ENCODE measurements around the gene RBM43. TPM values are rescaled to one million over a fixed set of nuclear protein-coding genes. Genes with fewer than 3 reads are reported as not detected.
"Not testable (repeated sequence)": the region's sequence is repeated elsewhere in the genome, so short reads cannot be mapped to it uniquely, and the experiment has no call there.

The RBM43 gene
- 2.5 TPM for polyA plus RNA-seq (2013, experiment 1 of 2)
- 3.6 TPM for polyA plus RNA-seq (2013, experiment 2 of 2)

DNA sequence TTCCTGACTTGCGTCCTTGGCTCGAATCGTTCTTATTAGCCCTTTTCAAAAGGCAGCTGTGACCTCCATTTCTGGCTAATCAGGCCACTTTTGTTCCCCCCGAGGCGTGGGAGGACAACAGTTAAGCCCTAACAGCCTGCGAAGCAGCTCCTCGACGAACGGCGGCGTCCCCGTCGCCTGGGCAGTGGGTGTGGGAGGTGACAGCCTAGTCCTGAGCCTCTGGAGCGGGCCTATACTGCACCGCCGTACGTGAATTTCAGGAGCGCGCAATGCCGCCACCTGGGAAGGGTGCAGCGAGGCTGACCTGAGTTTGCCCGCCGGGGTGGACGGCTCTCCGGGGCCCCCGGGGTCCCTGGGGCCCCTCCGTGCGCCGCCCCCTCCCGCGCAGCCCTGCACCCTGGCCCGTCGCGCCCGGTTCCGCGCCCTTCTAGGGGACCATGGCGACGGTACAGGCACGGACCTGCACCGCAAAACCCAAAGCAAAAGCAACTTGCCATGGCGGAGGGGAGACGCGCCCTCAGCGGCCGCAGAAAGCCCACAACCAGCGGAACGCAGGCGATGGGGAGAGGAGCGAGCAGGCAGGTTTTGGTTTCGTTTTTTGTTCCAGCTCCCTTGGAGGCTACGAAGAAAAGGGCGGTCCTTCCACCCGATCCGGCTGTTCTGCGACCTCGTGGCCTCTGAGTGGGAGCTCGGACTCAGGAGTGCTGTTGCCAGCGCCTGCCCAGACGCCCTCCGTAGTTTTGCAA is at the start of gene RBM43:
RBM43 (minus strand) TSS at position 633 of the 746 bp plus-strand sequence; CDS start at position 497, 136 bp downstream.
- Histone ChIP-seq H3K36me3 (ENCODE audit: control insufficient read depth, insufficient read depth, low read length) (no peaks in the 10 kb centered on the region), H3K4me3 (ENCODE audit: extremely low read depth, insufficient read depth, low read length, poor library complexity, severe bottlenecking) (peak within 1 kb of the TSS; percentile 59), H3K9me3 (ENCODE audit: control insufficient read depth, low read length) (no peaks in the 10 kb centered on the region), H3K4me1 (ENCODE audit: control insufficient read depth, insufficient read depth, low read length, poor library complexity, severe bottlenecking) (no peaks in the 10 kb centered on the region), H3K27ac (ENCODE audit: low read depth, low read length, severe bottlenecking) (peak within 1 kb of the TSS; percentile 59)
- 15 to 17% methylated on average over 50 to 61 of the region's 61 CpGs for WGBS, 2 experiments (ENCODE audit: insufficient coverage in 2 of 2)

DNA sequence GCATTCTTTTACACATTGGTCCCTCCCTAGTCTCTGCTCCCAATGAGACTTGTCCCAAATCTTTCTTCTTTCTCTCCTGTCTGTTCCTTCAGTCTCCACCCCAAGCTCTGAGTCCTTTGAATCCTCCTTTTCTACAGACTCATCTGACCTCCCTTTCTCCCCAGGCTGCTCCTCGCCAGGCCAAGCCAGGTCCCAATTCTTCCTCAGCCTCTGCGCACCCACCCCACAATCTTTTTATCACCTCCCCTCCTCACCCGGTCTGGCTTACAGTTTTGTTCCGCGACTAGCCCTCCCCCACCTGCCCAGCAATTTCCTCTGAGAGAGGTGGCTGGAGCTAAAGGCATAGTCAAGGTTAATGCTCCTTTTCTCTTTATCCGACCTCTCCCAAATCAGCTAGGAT is 48.6 kb upstream of the RBM43 start:
- H3K36me3 ChIP-seq (ENCODE audit: control insufficient read depth, insufficient read depth, low read length); H3K4me3 ChIP-seq (ENCODE audit: extremely low read depth, insufficient read depth, low read length, poor library complexity, severe bottlenecking); H3K4me1 ChIP-seq (ENCODE audit: control insufficient read depth, insufficient read depth, low read length, poor library complexity, severe bottlenecking); H3K9me3 ChIP-seq (ENCODE audit: control insufficient read depth, low read length); H3K27ac ChIP-seq (ENCODE audit: low read depth, low read length, severe bottlenecking): not testable (repeated sequence)
- WGBS, 2 experiments (ENCODE audit: insufficient coverage in 2 of 2): 100% methylated on average over 1 to 4 of the region's 6 CpGs

DNA sequence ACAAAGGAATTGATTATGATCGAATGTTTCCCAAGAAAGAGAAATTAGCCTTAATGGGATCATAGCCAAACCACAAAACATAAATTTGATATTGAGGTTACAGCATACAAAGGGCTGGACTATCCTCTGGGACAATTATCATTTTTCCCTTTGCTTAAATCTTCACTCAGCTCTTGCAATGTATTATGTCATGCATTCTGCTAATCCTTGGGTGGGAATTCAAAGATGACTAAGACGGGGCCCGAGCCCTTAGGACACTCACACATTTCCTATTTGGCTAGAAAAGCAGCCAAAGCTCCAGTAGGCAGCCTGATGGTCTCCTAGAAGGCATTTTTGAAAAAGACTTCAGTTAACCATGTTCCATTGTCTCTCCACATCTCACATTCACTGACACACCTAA is 45.0 kb upstream of the RBM43 start:
- no peaks in the 10 kb centered on the region for H3K36me3 ChIP-seq (ENCODE audit: control insufficient read depth, insufficient read depth, low read length)
- 67 to 89% methylated on average over 2 of the region's 3 CpGs for WGBS, 2 experiments (ENCODE audit: insufficient coverage in 2 of 2)
- no peak overlapping the region for H3K4me3 ChIP-seq (ENCODE audit: extremely low read depth, insufficient read depth, low read length, poor library complexity, severe bottlenecking)
- H3K27ac ChIP-seq (ENCODE audit: low read depth, low read length, severe bottlenecking): no peak overlapping the region
- peaks cover 6% of the 10 kb centered on the region for H3K4me1 ChIP-seq (ENCODE audit: control insufficient read depth, insufficient read depth, low read length, poor library complexity, severe bottlenecking)
- H3K9me3 ChIP-seq (ENCODE audit: control insufficient read depth, low read length): peaks cover 5% of the 10 kb centered on the region

DNA sequence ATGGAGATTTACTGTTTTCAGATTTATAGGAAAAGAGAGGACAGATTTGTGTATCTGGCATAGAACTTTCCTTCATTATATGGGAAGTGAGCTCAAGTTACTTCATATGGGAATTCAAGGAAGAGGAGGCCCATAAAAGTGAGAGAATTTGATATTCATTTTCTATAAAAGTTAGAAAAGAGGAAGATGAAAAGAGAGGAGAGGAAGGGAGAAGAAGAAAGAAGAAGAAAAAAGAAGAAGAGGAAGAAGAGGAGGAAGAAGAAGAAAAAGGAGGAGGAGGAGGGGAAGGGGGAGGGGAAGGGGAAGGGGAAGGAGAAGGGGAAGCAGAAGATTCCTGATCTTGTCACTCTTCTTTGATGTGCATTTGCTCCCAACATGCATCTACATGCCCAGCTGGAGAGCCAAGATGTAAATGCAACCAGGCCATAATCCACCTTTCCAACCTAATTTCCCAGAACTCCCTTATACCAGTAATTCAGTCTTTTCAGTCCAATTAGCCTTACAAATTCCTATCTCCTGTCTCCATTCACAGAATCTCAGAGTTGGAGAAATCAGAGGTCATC is 43.5 kb upstream of the RBM43 start:
- Histone ChIP-seq H3K4me1 (ENCODE audit: control insufficient read depth, insufficient read depth, low read length, poor library complexity, severe bottlenecking) (peaks cover 6% of the 10 kb centered on the region), H3K9me3 (ENCODE audit: control insufficient read depth, low read length) (peaks cover 5% of the 10 kb centered on the region), H3K4me3 (ENCODE audit: extremely low read depth, insufficient read depth, low read length, poor library complexity, severe bottlenecking) (no peak overlapping the region), H3K27ac (ENCODE audit: low read depth, low read length, severe bottlenecking) (no peak overlapping the region), H3K36me3 (ENCODE audit: control insufficient read depth, insufficient read depth, low read length) (no peaks in the 10 kb centered on the region)

DNA sequence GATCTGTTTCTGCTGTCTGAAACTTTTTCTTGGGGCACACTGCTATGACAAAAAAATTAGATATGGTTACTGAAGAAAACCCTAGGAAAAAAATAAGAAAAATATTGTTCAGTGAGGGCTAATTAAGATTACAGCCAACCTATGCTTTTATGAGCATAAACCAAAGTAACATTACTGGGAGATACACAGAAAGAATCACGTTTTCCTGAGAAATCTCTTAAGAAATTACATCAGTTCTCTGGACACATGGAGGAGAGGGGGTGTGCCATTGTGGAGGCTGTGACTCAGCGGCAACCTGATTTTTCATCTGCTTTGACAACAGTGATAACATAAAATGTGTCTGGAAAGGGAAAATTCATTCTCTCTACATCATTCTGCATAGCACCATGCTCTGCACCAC is 41.2 kb upstream of the RBM43 start:
- WGBS, 2 experiments (ENCODE audit: insufficient coverage in 2 of 2): no CpG with 5 or more reads among the region's 2 CpGs

DNA sequence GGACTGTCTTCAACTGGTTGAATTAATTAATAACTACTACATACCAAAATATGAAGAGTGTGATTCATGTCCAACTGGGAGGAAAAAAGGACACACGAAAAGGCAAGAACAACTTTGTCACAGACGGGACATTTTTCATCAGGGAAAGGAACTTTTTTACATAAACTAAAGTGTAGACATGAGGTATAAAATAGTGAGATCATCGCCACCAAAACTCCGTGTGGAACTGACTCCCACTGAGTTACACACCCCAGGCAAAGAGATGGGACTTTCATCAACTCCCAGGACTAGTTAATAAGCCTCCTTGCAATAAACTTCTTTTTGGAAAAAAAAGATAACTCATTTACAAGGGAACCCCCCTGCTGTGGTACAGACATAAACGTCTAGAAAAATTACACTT is 40.7 kb upstream of the RBM43 start:
- no peak overlapping the region for H3K4me3 ChIP-seq (ENCODE audit: extremely low read depth, insufficient read depth, low read length, poor library complexity, severe bottlenecking)
- H3K36me3 ChIP-seq (ENCODE audit: control insufficient read depth, insufficient read depth, low read length): no peaks in the 10 kb centered on the region
- H3K9me3 ChIP-seq (ENCODE audit: control insufficient read depth, low read length): no peaks in the 10 kb centered on the region
- H3K27ac ChIP-seq (ENCODE audit: low read depth, low read length, severe bottlenecking): no peak overlapping the region
- WGBS, 2 experiments (ENCODE audit: insufficient coverage in 2 of 2): 80% methylated on average over 1 of the region's 5 CpGs; no CpG with 5 or more reads in 1 of the 2 experiments
- peaks cover 6% of the 10 kb centered on the region for H3K4me1 ChIP-seq (ENCODE audit: control insufficient read depth, insufficient read depth, low read length, poor library complexity, severe bottlenecking)

More for the DNA sequence above, 41.2 kb upstream of the RBM43 start:
- Histone ChIP-seq H3K36me3 (ENCODE audit: control insufficient read depth, insufficient read depth, low read length) (no peaks in the 10 kb centered on the region), H3K27ac (ENCODE audit: low read depth, low read length, severe bottlenecking) (peak overlapping the region; percentile 10), H3K4me1 (ENCODE audit: control insufficient read depth, insufficient read depth, low read length, poor library complexity, severe bottlenecking) (peaks cover 6% of the 10 kb centered on the region), H3K9me3 (ENCODE audit: control insufficient read depth, low read length) (no peaks in the 10 kb centered on the region), H3K4me3 (ENCODE audit: extremely low read depth, insufficient read depth, low read length, poor library complexity, severe bottlenecking) (no peak overlapping the region)

DNA sequence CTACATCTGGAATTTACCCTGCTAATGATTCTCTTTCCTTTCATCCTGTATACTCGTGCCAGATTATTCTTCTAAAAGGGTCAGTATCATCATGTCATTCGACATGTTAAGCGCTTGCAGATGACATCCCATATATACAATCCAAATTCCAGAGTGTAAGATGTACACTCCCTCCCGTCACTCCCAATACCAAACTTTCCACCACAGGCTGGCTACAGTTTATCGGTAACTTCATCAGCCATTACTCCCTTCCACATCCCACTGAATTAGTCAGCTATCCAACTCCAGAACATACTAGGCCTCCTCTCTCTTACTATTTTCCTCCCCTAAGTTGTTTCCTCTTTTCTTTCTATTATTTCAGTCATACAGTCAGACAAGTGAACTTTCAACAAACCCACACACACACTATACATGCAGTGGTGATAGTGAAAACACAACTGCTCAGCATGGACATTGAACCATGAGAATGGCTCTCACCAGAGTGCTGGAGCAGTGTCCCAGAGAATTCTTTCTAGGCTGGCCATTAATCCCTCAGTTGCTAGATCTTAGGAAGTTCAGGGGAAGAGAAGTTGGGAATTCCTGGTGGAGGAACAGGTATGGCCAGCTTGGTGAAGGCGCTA is 38.4 kb upstream of the RBM43 start:
- WGBS, 2 experiments (ENCODE audit: insufficient coverage in 2 of 2): 93 to 96% methylated on average over 5 of the region's 6 CpGs
- peaks cover 6% of the 10 kb centered on the region for H3K4me1 ChIP-seq (ENCODE audit: control insufficient read depth, insufficient read depth, low read length, poor library complexity, severe bottlenecking)
- H3K36me3 ChIP-seq (ENCODE audit: control insufficient read depth, insufficient read depth, low read length): no peaks in the 10 kb centered on the region
- no peaks in the 10 kb centered on the region for H3K9me3 ChIP-seq (ENCODE audit: control insufficient read depth, low read length)
- no peak overlapping the region for H3K4me3 ChIP-seq (ENCODE audit: extremely low read depth, insufficient read depth, low read length, poor library complexity, severe bottlenecking)
- H3K27ac ChIP-seq (ENCODE audit: low read depth, low read length, severe bottlenecking): no peak overlapping the region

DNA sequence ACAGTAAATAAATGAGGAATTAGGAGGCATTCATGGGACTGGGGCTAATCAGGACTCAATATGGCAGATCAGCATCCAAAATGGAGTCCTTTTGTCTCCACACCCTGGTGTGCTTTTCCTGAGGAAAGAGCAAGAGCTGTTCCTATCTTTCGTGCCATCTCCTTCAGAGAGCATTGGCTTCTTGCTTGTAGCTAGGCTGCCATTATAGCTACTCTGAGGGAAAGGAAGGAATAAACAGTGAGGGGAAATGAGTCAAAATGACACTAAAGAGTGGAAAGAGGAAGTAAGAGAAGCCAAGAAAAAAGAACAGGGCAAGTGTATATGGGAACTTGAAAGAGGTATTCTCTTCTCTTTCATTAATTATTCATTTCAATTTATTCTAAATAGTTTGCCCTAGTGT is 36.2 kb upstream of the RBM43 start:
- H3K4me3 ChIP-seq (ENCODE audit: extremely low read depth, insufficient read depth, low read length, poor library complexity, severe bottlenecking): no peak overlapping the region
- no CpG with 5 or more reads among the region's 1 CpG for WGBS, 2 experiments (ENCODE audit: insufficient coverage in 2 of 2)
- peaks cover 3% of the 10 kb centered on the region for H3K4me1 ChIP-seq (ENCODE audit: control insufficient read depth, insufficient read depth, low read length, poor library complexity, severe bottlenecking)
- no peaks in the 10 kb centered on the region for H3K36me3 ChIP-seq (ENCODE audit: control insufficient read depth, insufficient read depth, low read length)
- H3K27ac ChIP-seq (ENCODE audit: low read depth, low read length, severe bottlenecking): peak overlapping the region; percentile 13
- no peaks in the 10 kb centered on the region for H3K9me3 ChIP-seq (ENCODE audit: control insufficient read depth, low read length)

DNA sequence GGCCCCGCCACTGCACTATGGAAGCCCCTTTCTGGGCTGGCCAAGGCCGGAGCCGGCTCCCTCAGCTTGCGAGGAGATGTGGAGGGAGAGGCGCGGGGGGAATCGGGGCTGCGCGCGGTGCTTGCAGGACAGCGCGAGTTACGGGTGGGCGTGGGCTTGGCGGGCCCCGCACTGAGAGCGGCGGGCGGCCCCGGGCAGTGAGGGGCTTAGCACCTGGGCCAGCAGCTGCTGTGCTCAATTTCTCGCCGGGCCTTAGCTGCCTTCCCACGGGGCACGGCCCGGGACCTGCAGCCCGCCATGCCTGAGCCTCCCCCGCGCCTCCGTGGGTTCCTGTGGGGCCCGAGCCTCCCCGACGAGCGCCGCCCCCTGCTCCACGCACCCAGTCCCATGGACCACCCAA is 34.3 kb upstream of the RBM43 start:
- not testable (repeated sequence) for H3K4me3 ChIP-seq (ENCODE audit: extremely low read depth, insufficient read depth, low read length, poor library complexity, severe bottlenecking); H3K9me3 ChIP-seq (ENCODE audit: control insufficient read depth, low read length)
- 95 to 96% methylated on average over 18 to 33 of the region's 35 CpGs for WGBS, 2 experiments (ENCODE audit: insufficient coverage in 2 of 2)

DNA sequence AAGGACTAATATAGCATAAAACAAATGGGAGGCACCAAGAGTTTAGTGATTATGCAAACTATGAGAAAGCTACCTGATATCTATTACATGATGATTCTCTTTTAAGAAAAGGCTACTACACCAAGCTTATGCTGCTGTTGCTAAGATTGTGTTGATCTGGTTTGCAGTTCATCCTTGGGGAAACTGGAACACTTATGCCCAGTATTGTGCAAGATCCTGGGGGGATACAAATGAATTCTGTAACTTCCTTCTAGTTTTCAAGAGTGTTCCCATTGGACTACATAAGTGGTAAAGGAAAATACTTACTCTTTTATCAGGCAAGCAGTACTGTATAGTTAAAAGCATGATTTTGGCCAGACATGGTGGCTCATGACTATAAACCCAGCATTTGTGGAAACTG is 30.9 kb upstream of the RBM43 start:
- Histone ChIP-seq H3K36me3 (ENCODE audit: control insufficient read depth, insufficient read depth, low read length) (no peaks in the 10 kb centered on the region), H3K4me3 (ENCODE audit: extremely low read depth, insufficient read depth, low read length, poor library complexity, severe bottlenecking) (no peak overlapping the region), H3K4me1 (ENCODE audit: control insufficient read depth, insufficient read depth, low read length, poor library complexity, severe bottlenecking) (no peaks in the 10 kb centered on the region), H3K9me3 (ENCODE audit: control insufficient read depth, low read length) (no peaks in the 10 kb centered on the region), H3K27ac (ENCODE audit: low read depth, low read length, severe bottlenecking) (no peak overlapping the region)

More for the DNA sequence above, 34.3 kb upstream of the RBM43 start:
- H3K4me1 ChIP-seq (ENCODE audit: control insufficient read depth, insufficient read depth, low read length, poor library complexity, severe bottlenecking); H3K36me3 ChIP-seq (ENCODE audit: control insufficient read depth, insufficient read depth, low read length); H3K27ac ChIP-seq (ENCODE audit: low read depth, low read length, severe bottlenecking): not testable (repeated sequence)

DNA sequence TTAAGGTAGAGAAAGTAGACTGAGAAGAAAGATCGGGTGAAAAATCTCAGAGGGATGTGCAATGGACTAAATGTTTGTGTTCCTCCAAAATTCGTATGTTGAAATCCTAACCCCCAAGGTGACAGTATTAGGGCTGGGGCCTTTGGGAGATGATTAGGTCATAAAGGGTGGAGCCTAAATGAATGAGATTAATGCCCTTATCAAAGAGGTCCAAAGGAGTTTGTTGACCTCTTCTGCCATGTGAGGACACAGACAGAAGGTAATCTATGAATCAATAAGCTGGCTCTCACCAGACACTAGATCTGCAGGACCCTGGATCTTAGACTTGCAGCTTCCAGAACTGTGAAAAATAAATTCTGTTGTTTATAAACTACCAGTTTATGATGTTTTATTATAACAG is 30.5 kb upstream of the RBM43 start:
- no peaks in the 10 kb centered on the region for H3K9me3 ChIP-seq (ENCODE audit: control insufficient read depth, low read length)
- no peaks in the 10 kb centered on the region for H3K36me3 ChIP-seq (ENCODE audit: control insufficient read depth, insufficient read depth, low read length)
- WGBS, 2 experiments (ENCODE audit: insufficient coverage in 2 of 2): 85 to 92% methylated on average over 2 of the region's 2 CpGs
- no peaks in the 10 kb centered on the region for H3K4me1 ChIP-seq (ENCODE audit: control insufficient read depth, insufficient read depth, low read length, poor library complexity, severe bottlenecking)
- no peak overlapping the region for H3K4me3 ChIP-seq (ENCODE audit: extremely low read depth, insufficient read depth, low read length, poor library complexity, severe bottlenecking)
- no peak overlapping the region for H3K27ac ChIP-seq (ENCODE audit: low read depth, low read length, severe bottlenecking)

All from mesodermal cell (in vitro differentiated cells).